Prostate gland (tissue), 2 donors: ENCODE results near the gene TBX5. TPM values are rescaled to one million over a fixed set of nuclear protein-coding genes. Genes with fewer than 3 reads are reported as not detected.

Source experiments
- DNase-seq: peaks from one replicate; pipeline ENCODE4 v3.0.0-alpha.2; 2019; ENCODE audit warnings: low spot score
- H3K27ac ChIP-seq, 2 donors: fragments of 200-600 bp; sonication (generic); 2 replicates each; pipeline ENCODE4 v1.5.1; 2017 to 2019
- H3K27me3 ChIP-seq: fragments of 200-600 bp; sonication (generic); replicated peaks from 2 replicates; pipeline ENCODE4 v1.5.1; 2019; ENCODE audit not compliant: insufficient read depth
- H3K36me3 ChIP-seq, 2 donors: fragments of 200-600 bp; sonication (generic); 1 replicate in 1 of 2; 2 replicates in 1 of 2; pipeline versions ENCODE4 v1.5.1 to v1.8.1; 2017 to 2019
- H3K4me1 ChIP-seq: fragments of 200-600 bp; sonication (generic); replicated peaks from 2 replicates; pipeline ENCODE4 v1.5.1; 2019
- H3K4me3 ChIP-seq, 2 donors: fragments of 200-600 bp; sonication (generic); 2 replicates each; pipeline ENCODE4 v1.5.1; 2017 to 2019
- H3K9me3 ChIP-seq: fragments of 200-600 bp; sonication (generic); 2 replicates; pipeline ENCODE4 v1.5.1; 2017
- CTCF ChIP-seq, 4 experiments: fragments of 200-600 bp in 2 of 4; fragments of 450-650 bp in 2 of 4; sonication (generic) in 2 of 4; IDR thresholded peaks; 1 replicate in 3 of 4; 2 replicates in 1 of 4; pipeline ENCODE4 v1.5.1; 2016 to 2019; ENCODE audit warnings: antibody characterized with exemption in 4 of 4, mild to moderate bottlenecking in 2 of 4, moderate library complexity in 2 of 4
- POLR2A ChIP-seq: fragments of 450-650 bp; IDR thresholded peaks from one replicate; pipeline ENCODE4 v1.6.1; 2016; ENCODE audit warnings: antibody characterized with exemption, mild to moderate bottlenecking
- POLR2AphosphoS5 ChIP-seq: sonication (generic); formaldehyde crosslinking; IDR thresholded peaks from one replicate; pipeline ENCODE4 v1.6.1; 2017; ENCODE audit warnings: antibody characterized with exemption
- WGBS: methylation state at CpG from one replicate; pipeline ENCODE4 v1.1.5; 2018; 5-methylcytosine and 5-hydroxymethylcytosine counted together
- intact Hi-C: fragments of 100-400 bp; cut with DNase I; formaldehyde crosslinking; loops from one replicate; pipeline ENCODE4 v1.14.2; 2022
- total RNA-seq, 2 donors: library from RNA; depleted of rRNA; stranded (reverse); fragments of >200 nt; gene quantifications; one replicate each; pipeline ENCODE4 v1.1.0, GENCODE V29; 2016

Gene TBX5
- total RNA-seq, 2 donors from 2014 or later: 0.34 to 4.9 TPM

- H3K27me3 ChIP-seq: peaks cover 2% of the 10 kb centered on the region
- no peaks in the 10 kb centered on the region for H3K36me3 ChIP-seq
- TF ChIP-seq CTCF (IDR thresholded peaks at IDR 0.05) (no peak), POLR2AphosphoS5 (no peak), POLR2A (no peak)
- WGBS: 79% methylated on average over 4 of the region's 4 CpGs
- H3K9me3 ChIP-seq: no peaks in the 10 kb centered on the region
- H3K27ac ChIP-seq: no peak overlapping the region
- intact Hi-C loops: no loop called here
- no peaks in the 10 kb centered on the region for H3K4me1 ChIP-seq
- DNase-seq: no peak
- no peak overlapping the region for H3K4me3 ChIP-seq
Measured at GRCh38 chr12:114343585-114344302, 62.2 kb downstream of the TBX5 start.

- H3K4me3 ChIP-seq: no peak overlapping the region
- TF ChIP-seq POLR2A: no peak
- no peak for TF ChIP-seq POLR2AphosphoS5
- no peak for TF ChIP-seq CTCF (IDR thresholded peaks at IDR 0.05)
- H3K36me3 ChIP-seq: no peaks in the 10 kb centered on the region
- DNase-seq: no peak
- no peaks in the 10 kb centered on the region for H3K9me3 ChIP-seq
- H3K27ac ChIP-seq: no peak overlapping the region
- intact Hi-C loops: no loop called here
- WGBS: 68% methylated on average over 5 of the region's 5 CpGs
- H3K27me3 ChIP-seq: peaks cover 2% of the 10 kb centered on the region
- H3K4me1 ChIP-seq: no peaks in the 10 kb centered on the region
Measured at GRCh38 chr12:114342656-114343055, 63.3 kb downstream of the TBX5 start.

- intact Hi-C loops: no loop called here
- DNase-seq: no peak
- H3K4me3 ChIP-seq: no peak overlapping the region
- peaks cover 2% of the 10 kb centered on the region for H3K27me3 ChIP-seq
- no peak overlapping the region for H3K27ac ChIP-seq
- TF ChIP-seq POLR2A (no peak), CTCF (IDR thresholded peaks at IDR 0.05) (no peak), POLR2AphosphoS5 (no peak)
- H3K4me1 ChIP-seq: no peaks in the 10 kb centered on the region
- no peaks in the 10 kb centered on the region for H3K36me3 ChIP-seq
- WGBS: 87% methylated on average over 6 of the region's 6 CpGs
- H3K9me3 ChIP-seq: no peaks in the 10 kb centered on the region
Measured at GRCh38 chr12:114341635-114342034, 64.3 kb downstream of the TBX5 start.

- intact Hi-C loops: no loop called here
- Histone ChIP-seq H3K4me1 (no peaks in the 10 kb centered on the region), H3K9me3 (no peaks in the 10 kb centered on the region), H3K27ac (no peak overlapping the region), H3K36me3 (no peaks in the 10 kb centered on the region), H3K27me3 (peaks cover 2% of the 10 kb centered on the region), H3K4me3 (no peak overlapping the region)
- 65% methylated on average over 3 of the region's 3 CpGs for WGBS
- TF ChIP-seq POLR2A: no peak
- TF ChIP-seq CTCF (IDR thresholded peaks at IDR 0.05): no peak
- no peak for TF ChIP-seq POLR2AphosphoS5
- DNase-seq: no peak
Measured at GRCh38 chr12:114340231-114340630, 65.7 kb downstream of the TBX5 start.

- intact Hi-C loops: no loop called here
- no peaks in the 10 kb centered on the region for H3K9me3 ChIP-seq
- 81% methylated on average over 2 of the region's 2 CpGs for WGBS
- H3K4me1 ChIP-seq: no peaks in the 10 kb centered on the region
- DNase-seq: no peak
- H3K4me3 ChIP-seq: no peak overlapping the region
- peaks cover 2% of the 10 kb centered on the region for H3K27me3 ChIP-seq
- H3K27ac ChIP-seq: no peak overlapping the region
- TF ChIP-seq POLR2A (no peak), POLR2AphosphoS5 (no peak), CTCF (IDR thresholded peaks at IDR 0.05) (no peak)
- H3K36me3 ChIP-seq: no peaks in the 10 kb centered on the region
Measured at GRCh38 chr12:114339626-114340025, 66.3 kb downstream of the TBX5 start.
